HepG2 (cell line): ENCODE measurements around the gene NEGR1. TPM values are rescaled to one million over a fixed set of nuclear protein-coding genes. Genes with fewer than 3 reads are reported as not detected.

Source experiments
- ATAC-seq: fragments of 200-7000 bp; cut with Tn5 transposase; 3 replicates; pipeline ENCODE4 v1.9.1; 2020; ENCODE audit warnings: mild to moderate bottlenecking, moderate library complexity
- BruUV-seq: library from RNA; stranded (reverse); fragments of 400-500 nt; replicated peaks from 2 replicates; lab custom pipeline; 2021; lab: Mats Ljungman, UMichigan
- CTCF ChIA-PET: fragments of 300-600 bp; formaldehyde crosslinking; extraction: SDS; loops from one replicate; lab custom pipeline; 2021; ENCODE audit warnings: low total read pairs, inconsistent platforms, low intra/inter-chr PET ratio; lab: Yijun Ruan, JAX
- POLR2A ChIA-PET: fragments of 350-600 bp; sonication (Branson Sonifier 250); formaldehyde crosslinking; loops from one replicate; lab custom pipeline; 2020; ENCODE audit warnings: antibody characterized with exemption, inconsistent platforms; lab: Yijun Ruan, JAX
- DNase-seq: peaks from one replicate; pipeline ENCODE4 v3.0.0-alpha.2; 2015; ENCODE audit warnings: low spot score
- FAIRE-seq: peaks from 3 replicates; lab custom pipeline; 2011; peaks lifted over from hg19 to GRCh38; lab: Jason Lieb, UNC
- H2AFZ ChIP-seq: one replicate; pipeline ENCODE4 v1.6.1; 2011; ENCODE audit warnings: low read length, inconsistent platforms
- H3K27ac ChIP-seq: fragments of 300-600 bp; 3 replicates; pipeline ENCODE4 v1.8.0; 2011; ENCODE audit warnings: mixed run types, mild to moderate bottlenecking, mixed read lengths, low read length, inconsistent platforms; ENCODE audit not compliant: insufficient read depth; ENCODE audit errors: extremely low read length
- H3K27me3 ChIP-seq, 2 experiments: fragments of 200-600 bp in 1 of 2; 2 replicates in 1 of 2; 3 replicates in 1 of 2; pipeline versions ENCODE4 v1.6.0 to v1.8.0; 2011; ENCODE audit warnings: low read length in 2 of 2, mild to moderate bottlenecking in 2 of 2, moderate library complexity in 2 of 2, inconsistent platforms in 1 of 2; ENCODE audit not compliant: insufficient read depth in 2 of 2, control insufficient read depth in 1 of 2
- H3K36me3 ChIP-seq, 2 experiments: fragments of 200-600 bp in 1 of 2; replicated peaks in 1 of 2; 2 replicates in 1 of 2; 3 replicates in 1 of 2; pipeline versions ENCODE4 v1.5.1 to v1.8.0; 2011; ENCODE audit warnings: low read length in 2 of 2, inconsistent platforms in 1 of 2; ENCODE audit not compliant: insufficient read depth in 2 of 2, control insufficient read depth in 1 of 2
- H3K4me1 ChIP-seq: 2 replicates; pipeline ENCODE4 v1.5.1; 2012; ENCODE audit warnings: low read length, inconsistent platforms; ENCODE audit not compliant: insufficient read depth
- H3K4me2 ChIP-seq: 2 replicates; pipeline ENCODE4 v1.6.0; 2011; ENCODE audit warnings: low read depth, low read length, inconsistent platforms
- H3K4me3 ChIP-seq, 3 experiments: fragments of 200-600 bp in 1 of 3; sonication (generic), shearing (Covaris generic) in 1 of 3; replicated peaks in 1 of 3; 2 replicates each; pipeline ENCODE4 v1.5.1; 2011 to 2016; ENCODE audit warnings: low read length in 3 of 3, inconsistent platforms in 2 of 3, low read depth in 2 of 3, mild to moderate bottlenecking in 2 of 3, control low read depth in 1 of 3, mixed read lengths in 1 of 3; ENCODE audit not compliant: insufficient read depth in 1 of 3
- H3K79me2 ChIP-seq: one replicate; pipeline ENCODE4 v1.6.1; 2011; ENCODE audit warnings: low read length, inconsistent platforms; ENCODE audit not compliant: insufficient read depth
- H3K9ac ChIP-seq: 2 replicates; pipeline ENCODE4 v1.6.0; 2011; ENCODE audit warnings: mild to moderate bottlenecking, low read depth, low read length, inconsistent platforms; ENCODE audit not compliant: insufficient read depth
- H3K9me3 ChIP-seq: 2 replicates; pipeline ENCODE4 v1.5.1; 2012; ENCODE audit warnings: mild to moderate bottlenecking, low read length
- H4K20me1 ChIP-seq: 2 replicates; pipeline ENCODE4 v1.6.0; 2011; ENCODE audit warnings: inconsistent platforms, mild to moderate bottlenecking, low read length, moderate library complexity; ENCODE audit not compliant: insufficient read depth
- WGBS: methylation state at CpG from one replicate; pipeline ENCODE4 v1.1.6; 2017; ENCODE audit warnings: low lambda C conversion rate; 5-methylcytosine and 5-hydroxymethylcytosine counted together
- in situ Hi-C: cut with HindIII; loops from 2 replicates; pipeline ENCODE4 v1.10.0; 2017; ENCODE audit warnings: low pct_unique_long_range_greater_than_20kb; ENCODE audit not compliant: extremely low pct_ligation_motif_present
- intact Hi-C: fragments of 100-400 bp; cut with micrococcal nuclease; formaldehyde crosslinking; loops from one replicate; pipeline ENCODE4 v1.10.0; 2022; ENCODE audit not compliant: unreplicated experiment
- polyA plus RNA-seq, 8 experiments: library from polyadenylated mRNA; depleted of rRNA in 3 of 8; stranded (reverse) in 7 of 8; unstranded in 1 of 8; fragments of >200 nt; fragmentation: Illumina TruSeq in 4 of 8; extraction: Trizol in 4 of 8; gene quantifications; 2 replicates each; pipeline versions ENCODE4 v1.2.1 to v1.2.3, GENCODE V29; 2011 to 2016; ENCODE audit warnings: low read depth in 4 of 8, missing spikeins in 1 of 8, mixed read lengths in 1 of 8; ENCODE audit not compliant: insufficient read depth in 1 of 8
- total RNA-seq, 5 experiments: library from RNA; depleted of rRNA; stranded (reverse); fragments of >200 nt; fragmentation: Illumina TruSeq; extraction: Trizol; gene quantifications; 2 replicates each; pipeline ENCODE4 v1.2.3, GENCODE V29; 2016; ENCODE audit warnings: low read depth in 1 of 5
- TF ChIP-seq, protein P1 (sequence below): fragments of 450-650 bp; IDR thresholded peaks from 2 replicates; pipeline ENCODE4 v1.6.1; 2016
- TF ChIP-seq, protein P2 (sequence below): sonication (generic); formaldehyde crosslinking; IDR thresholded peaks from 2 replicates; pipeline ENCODE4 v1.4.0; 2020; ENCODE audit warnings: missing genetic modification reagents, borderline replicate concordance

Gene NEGR1
- total and polyA plus RNA-seq, 2 of the 13 experiments (the other 11 are each of a cell fraction or from before 2014, with no cell fraction given), result not detected

DNA sequence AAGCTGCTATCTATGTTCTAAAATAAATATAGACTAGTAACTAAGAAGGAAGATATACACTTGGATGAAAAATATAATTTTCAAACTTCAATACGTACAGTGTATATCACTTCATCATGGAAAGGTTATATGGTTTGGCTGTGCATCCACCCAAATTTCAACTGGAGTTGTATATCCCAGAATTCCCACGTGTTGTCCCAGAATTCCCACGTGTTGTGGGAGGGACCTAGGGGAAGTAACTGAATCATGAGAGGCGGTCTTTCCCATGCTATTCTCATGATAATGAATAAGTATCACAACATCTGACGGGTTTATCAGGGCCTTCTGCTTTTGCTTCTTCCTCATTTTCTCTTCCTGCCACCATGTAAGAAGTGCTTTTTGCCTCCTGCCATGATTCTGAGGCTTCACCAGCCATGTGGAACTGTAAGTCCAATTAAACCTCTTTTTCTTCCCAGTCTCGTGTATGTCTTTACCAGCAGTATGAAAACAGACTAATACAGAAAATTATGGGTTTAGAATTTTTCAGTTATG, 10.7 kb downstream of the NEGR1 start:
- Histone ChIP-seq H3K4me3 (no peak overlapping the region), H3K4me2 (no peak overlapping the region), H3K9ac (no peak overlapping the region), H3K27ac (no peak overlapping the region), H3K4me1 (no peaks in the 10 kb centered on the region), H2AFZ (no peak overlapping the region), H4K20me1 (no peaks in the 10 kb centered on the region), H3K27me3 (no peaks in the 10 kb centered on the region), H3K9me3 (no peaks in the 10 kb centered on the region), H3K79me2 (no peaks in the 10 kb centered on the region), H3K36me3 (no peaks in the 10 kb centered on the region)
- TF ChIP-seq, protein P1, sequence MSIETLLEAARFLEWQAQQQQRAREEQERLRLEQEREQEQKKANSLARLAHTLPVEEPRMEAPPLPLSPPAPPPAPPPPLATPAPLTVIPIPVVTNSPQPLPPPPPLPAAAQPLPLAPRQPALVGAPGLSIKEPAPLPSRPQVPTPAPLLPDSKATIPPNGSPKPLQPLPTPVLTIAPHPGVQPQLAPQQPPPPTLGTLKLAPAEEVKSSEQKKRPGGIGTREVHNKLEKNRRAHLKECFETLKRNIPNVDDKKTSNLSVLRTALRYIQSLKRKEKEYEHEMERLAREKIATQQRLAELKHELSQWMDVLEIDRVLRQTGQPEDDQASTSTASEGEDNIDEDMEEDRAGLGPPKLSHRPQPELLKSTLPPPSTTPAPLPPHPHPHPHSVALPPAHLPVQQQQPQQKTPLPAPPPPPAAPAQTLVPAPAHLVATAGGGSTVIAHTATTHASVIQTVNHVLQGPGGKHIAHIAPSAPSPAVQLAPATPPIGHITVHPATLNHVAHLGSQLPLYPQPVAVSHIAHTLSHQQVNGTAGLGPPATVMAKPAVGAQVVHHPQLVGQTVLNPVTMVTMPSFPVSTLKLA, result peak; percentile 100
- TF ChIP-seq, protein P2, sequence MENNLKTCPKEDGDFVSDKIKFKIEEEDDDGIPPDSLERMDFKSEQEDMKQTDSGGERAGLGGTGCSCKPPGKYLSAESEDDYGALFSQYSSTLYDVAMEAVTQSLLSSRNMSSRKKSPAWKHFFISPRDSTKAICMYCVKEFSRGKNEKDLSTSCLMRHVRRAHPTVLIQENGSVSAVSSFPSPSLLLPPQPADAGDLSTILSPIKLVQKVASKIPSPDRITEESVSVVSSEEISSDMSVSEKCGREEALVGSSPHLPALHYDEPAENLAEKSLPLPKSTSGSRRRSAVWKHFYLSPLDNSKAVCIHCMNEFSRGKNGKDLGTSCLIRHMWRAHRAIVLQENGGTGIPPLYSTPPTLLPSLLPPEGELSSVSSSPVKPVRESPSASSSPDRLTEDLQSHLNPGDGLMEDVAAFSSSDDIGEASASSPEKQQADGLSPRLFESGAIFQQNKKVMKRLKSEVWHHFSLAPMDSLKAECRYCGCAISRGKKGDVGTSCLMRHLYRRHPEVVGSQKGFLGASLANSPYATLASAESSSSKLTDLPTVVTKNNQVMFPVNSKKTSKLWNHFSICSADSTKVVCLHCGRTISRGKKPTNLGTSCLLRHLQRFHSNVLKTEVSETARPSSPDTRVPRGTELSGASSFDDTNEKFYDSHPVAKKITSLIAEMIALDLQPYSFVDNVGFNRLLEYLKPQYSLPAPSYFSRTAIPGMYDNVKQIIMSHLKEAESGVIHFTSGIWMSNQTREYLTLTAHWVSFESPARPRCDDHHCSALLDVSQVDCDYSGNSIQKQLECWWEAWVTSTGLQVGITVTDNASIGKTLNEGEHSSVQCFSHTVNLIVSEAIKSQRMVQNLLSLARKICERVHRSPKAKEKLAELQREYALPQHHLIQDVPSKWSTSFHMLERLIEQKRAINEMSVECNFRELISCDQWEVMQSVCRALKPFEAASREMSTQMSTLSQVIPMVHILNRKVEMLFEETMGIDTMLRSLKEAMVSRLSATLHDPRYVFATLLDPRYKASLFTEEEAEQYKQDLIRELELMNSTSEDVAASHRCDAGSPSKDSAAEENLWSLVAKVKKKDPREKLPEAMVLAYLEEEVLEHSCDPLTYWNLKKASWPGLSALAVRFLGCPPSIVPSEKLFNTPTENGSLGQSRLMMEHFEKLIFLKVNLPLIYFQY (CRISPR knock-in tag), result no peak
- intact Hi-C loops, result no loop called here
- WGBS, result 6% methylated on average over 6 of the region's 6 CpGs
- FAIRE-seq (no peak), ATAC-seq (no peak), DNase-seq (no peak)
- in situ Hi-C loops, result no loop called here
- CTCF ChIA-PET, result no interaction called here
- no TSS peak for BruUV-seq
- POLR2A ChIA-PET, result no interaction called here
